Activated T-helper 1 cell treated with anti-CD3 and anti-CD28 coated beads, Interleukin-2, amount 50 U/mL, for 16 hours (primary cell): ENCODE data around the gene CIAPIN1.
A peak's percentile ranks its signal among the peaks of the same experiment; 100 is the strongest.

Experiments
- DNase-seq, 2 donors: peaks; one replicate each; pipeline ENCODE4 v3.0.0-alpha.2; 2020; ENCODE audit warnings: low read depth in 1 of 2, low spot score in 1 of 2

The CIAPIN1 gene

DNA sequence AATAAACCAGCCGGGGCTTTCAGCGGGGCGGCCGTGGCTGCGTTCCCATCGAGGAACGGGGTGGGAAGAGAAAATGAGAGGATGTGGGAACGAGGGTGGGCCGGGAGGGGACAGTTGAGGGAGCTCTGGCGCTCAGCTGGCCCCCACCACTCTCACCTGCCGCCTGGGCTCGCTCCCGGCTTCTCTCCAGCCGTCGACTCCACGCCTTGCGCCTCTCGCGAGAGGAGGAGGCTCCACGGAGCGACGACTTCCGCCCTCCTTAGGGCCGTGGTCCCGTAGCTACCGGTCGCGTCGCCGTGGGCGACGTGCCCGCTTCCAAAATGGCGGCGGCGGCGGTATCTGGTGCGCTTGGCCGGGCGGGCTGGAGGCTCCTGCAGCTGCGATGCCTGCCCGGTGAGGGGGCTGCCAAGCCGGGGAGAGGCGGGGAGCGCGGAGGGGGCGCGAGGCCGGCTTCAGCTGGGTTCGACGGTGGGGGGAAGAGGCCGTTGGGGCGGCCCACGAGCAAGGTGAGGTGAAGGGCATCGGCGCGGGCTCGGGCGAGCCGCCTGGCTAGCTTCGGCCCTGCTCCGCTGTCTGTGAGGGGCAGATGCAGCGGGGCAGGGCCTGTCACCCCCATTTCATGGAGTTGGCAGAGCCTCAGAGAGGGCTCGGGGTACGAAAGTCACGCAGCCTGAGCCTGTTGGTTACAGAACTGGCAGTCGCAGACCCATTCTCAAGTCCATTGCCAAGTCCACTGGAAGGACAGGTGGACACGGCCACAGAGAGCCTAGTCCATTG is at the start of gene CIAPIN1, which contains the start of gene COQ9:
Gene CIAPIN1, minus strand, starts transcription at position 200 of the 777 bp plus-strand sequence. CDS start 6,457 bp downstream, outside the sequence.
Gene COQ9, plus strand, starts transcription at position 294 of the 777 bp plus-strand sequence. Its CDS starts 27 bp downstream, at position 321.
- peak; percentile 85 for DNase-seq

DNA sequence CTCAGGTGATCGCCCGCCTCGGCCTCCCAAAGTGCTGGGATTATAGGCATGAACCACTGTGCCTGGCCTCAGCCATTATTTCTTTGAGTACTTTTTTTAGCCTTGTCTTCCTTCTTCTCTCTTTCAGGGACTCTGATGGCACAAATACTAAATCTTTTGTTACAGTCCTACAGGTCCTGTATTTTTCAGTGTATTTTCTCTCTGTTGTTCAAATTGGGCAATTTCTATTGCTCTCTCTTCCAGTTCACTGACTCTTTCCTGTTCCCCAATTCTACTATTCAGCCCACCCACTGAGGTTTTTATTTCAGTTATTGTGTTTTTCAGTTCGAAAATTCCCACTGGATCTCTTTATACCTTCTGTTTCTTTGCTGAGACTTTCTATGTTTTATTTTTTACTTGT is 46.6 kb upstream of the CIAPIN1 start:
- DNase-seq, result no peak

DNA sequence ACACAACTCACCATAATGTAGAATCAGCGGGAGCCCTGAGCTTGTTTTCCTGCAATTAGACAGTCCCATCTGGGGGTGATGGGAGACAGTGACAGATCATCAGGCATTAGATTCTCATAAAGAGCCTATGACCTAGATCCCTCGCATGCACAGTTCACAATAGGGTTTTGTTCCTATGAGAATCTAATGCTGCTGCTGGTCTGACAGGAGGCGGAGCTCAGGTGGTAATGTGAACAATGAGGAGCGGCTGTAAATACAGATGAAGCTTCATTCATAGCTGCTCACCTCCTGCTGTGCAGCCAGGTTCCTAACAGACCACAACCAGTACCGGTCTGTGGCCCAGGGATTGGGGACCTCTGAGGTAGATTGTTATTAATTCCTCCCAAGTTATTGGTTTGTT is 42.0 kb upstream of the CIAPIN1 start:
- no peak for DNase-seq

DNA sequence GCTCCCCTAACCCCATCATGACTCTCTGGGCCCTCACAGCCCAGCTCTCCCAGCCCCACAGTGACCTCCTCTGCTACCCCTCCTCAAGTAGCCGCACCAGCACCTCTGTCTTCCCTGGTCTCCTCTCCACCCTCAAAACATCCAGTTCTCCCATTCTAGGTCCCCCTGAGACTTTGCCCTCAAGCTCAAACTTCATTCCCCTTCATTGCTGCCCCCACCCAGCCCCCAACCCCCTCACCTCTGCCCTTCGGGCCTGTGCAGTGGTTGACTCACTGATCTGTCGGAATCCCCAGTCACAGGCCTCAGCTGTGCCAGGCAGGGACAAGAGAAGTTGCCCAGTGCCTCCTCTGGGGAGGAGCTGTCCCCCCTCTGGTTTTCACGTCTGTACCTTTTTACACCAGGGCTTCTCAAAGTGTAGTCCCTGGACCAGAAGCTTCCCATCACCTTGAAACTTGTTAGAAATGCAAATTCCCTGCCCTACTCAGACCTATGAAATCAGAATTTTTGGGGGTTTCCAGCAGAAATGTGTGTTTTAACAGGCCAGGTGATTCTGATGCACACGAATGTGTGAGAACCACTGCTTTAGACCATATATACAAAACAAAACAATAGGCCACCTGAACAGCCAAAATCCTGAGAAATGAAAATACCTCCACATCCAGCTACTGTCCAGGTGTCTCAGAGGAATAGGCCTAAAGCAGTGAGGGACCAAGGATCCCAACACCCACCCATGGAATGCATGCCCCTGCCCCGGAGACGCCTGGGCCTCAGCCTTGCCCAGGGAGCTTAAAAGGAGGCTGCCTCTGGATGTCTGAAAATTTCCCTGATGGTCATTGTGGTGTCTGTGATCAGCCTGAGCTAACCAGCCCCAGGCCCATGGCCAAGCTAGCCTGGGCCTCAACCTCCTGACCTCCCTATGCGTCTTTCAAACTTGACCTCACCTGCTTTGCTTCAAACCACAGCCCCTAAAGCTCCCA is 40.0 kb upstream of the CIAPIN1 start:
- DNase-seq, result no peak

DNA sequence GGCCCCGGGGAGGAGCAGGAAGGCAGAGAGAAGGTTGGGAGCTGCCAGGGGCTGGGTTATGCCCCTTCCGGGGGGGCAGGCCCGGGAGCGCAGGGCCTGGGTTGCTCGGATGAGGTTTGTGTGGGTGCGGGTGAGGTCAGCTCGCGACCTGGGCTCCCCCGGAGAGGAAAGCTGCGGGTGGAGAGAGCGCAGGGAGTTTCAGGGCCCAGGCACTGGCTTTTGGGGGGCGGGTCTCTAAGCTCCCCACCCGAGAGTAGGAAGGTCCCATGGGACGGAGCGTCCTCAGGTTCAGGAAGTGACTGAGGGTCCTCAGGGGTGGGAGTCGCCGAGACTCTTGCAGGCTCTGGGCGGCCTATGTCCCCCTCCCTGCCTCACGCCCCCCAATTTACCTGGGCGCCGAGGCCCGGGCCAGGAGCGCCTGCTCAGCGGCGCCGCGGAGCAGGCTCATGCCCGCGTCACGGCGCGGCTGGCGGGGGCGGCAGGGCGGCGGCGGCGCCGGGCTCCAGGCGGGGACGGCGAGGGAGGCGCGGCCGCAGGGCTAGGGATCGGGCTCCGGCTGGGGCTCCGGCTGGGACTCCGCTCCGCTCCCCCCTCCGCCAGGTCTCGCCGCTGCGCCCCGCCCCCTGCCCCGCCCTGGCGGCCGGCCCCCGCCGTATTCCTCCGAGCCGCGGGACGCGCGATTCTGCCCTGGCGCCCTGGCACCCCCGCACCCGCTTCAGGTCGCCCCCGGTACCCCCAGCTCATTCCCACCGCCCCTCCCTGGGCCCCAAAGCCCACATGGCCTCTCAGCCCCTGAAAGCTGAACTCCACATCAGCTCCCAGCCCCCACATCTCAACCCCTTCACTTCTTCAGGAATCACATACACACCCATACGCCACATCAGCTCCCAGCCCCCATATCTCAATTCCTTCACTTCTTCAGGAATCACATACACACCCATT is 39.0 kb upstream of the CIAPIN1 start, which contains the start of gene DOK4:
Gene DOK4, minus strand, starts transcription at position 578 of the 942 bp plus-strand sequence. CDS start 6,986 bp downstream, outside the sequence.
- DNase-seq, result peak; percentile 61 to 70

DNA sequence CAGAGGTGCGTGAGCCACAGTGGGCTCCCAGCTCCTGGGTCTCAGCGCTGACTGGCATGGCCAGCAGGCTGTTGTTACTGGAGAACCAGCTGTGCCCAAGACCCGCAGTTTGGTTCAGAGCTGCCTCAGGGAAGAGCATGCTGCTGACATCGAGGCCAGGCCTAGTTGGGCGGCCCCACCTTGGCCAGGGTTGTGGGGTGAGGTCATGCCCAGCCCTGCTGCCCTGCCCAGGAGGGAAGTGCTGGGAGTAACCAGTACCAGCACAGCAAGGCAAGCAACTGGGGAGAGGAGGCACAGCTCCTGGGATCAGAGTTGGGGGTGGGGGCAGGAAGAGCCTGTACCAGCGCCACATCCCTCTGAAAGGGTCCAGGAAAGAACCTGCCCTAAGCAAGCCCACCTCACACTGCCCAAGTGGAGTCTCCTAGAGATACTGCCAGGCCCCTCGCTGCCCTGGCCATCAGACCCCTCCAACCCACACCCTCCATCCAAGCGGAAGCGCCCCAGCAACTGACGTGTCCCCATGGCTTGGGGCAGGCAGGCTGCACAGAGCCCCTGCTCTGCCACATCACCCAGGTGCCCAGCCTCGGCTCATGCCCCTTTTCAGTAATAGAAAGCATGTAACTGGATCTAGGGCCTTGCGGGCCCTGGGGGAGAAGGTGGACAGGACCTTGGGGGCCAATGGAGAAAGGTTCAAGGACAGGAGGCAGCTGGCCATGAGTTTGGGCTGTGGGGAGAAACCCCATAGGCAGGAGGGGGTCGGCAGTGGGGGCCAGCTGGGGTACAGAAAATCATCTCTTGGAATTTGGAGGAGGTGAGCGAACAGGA is 38.1 kb upstream of the CIAPIN1 start:
- no peak for DNase-seq

DNA sequence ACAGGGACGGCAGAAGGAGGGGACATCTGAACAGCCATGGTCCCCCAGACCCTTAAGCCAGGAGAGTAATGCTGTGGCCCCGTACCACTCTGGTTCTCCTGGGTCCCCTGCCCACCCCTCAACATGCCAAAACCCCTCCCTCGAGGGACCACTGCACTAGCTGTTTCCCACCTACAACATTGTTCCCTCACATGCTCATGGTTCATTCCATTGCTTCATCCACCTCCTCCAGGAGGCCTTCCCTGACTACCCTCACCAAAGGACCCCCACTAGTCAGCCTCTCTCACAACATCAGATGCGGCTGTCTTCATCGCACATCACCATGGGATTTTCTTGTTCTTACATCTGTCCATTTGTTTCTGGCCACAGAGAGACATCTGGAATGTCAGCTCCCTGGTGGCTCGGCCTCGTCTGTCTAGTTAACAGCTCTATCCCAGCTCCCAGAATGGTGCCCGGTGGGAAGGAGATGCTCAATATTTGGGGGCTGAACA is 37.4 kb upstream of the CIAPIN1 start:
- DNase-seq, result no peak

DNA sequence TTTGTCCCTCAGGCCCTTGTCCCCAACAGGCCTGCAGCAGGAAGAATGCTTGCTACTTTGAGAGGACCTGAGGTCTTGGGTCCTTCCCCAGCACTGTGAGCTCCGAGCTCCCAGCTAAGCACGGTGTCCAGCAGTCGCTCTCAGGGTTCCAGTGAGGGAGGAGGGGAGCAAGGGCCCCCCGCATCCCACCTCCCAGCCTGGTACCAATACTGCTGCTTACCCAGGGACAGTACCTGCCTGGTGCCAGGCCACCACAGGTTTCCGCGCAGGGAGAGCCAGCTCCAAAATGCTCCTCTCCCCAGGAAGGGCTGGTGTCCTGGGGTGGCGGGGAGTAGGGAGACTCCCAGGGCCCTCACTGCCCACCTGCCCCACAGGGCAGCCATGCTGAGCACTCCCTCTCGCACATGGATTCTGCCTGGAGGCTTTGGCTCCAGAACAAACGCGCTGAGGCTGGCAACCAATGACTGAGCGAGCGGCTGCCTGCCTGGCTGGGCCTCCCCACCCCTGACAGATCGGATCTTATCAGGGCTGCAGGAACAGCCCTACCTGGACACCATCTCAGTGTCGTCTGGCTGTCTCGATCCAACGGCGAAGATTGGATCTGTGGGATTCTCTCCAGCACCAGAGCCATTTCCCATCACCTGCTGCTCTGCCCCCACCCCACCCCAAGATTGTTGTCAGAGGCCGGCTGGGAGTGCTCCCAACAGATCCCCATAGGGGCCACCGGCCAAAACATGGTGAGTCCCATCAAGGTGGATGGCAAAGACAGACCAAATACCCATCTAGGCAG is 36.7 kb upstream of the CIAPIN1 start:
- DNase-seq, result no peak

DNA sequence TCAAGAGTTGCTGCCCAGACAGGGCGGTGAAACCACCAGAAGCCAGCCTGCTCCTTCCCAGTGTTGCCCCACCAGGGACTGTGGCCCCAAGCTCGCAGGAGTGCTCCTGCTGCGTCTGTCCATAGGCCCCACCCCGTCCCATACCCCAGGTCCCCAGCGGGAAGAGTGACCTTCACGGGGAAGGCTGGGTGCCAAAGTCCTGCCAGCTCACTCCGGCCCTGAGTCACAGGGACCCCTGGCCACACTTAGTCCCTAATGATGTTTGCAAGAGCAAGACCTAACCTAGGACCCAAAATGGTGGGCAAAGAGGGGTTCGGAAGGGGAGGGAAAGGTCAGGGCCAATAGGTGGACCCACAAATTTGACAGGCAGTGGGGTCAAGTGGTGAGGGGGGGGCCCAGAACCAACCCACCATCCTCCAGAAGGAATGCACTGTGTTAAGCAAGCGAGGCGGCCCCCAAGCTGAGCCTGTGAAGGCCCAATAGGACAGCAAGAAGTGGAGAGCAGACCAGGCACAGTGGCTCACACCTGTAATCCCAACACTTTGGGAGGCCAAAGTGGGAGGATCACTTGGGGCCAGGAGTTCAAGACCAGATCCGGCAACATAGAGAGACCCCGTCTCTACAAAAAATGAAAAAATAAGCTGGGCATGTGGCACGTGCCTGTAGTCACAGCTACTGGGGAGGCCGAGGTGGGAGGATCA is 35.8 kb upstream of the CIAPIN1 start:
- DNase-seq, result no peak

DNA sequence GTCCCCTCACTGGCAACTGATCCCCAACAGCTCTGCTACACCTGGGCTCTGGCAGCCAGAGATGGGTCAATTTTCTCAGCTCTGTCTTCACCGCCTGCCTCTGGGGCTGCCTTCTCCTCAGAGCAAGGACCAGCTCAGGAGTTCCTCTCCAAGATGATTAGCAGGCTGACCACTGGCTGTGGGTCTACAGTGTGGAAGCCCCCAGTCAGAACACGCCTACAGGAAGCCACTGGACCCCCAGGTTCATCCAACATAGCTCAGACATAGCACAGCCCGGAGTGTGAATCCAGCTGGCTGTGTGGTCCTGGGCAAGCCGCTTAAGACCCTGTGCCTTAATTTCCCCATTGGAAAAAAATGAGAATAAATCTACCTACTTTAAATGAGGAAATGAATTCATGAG is 34.2 kb upstream of the CIAPIN1 start:
- no peak for DNase-seq

DNA sequence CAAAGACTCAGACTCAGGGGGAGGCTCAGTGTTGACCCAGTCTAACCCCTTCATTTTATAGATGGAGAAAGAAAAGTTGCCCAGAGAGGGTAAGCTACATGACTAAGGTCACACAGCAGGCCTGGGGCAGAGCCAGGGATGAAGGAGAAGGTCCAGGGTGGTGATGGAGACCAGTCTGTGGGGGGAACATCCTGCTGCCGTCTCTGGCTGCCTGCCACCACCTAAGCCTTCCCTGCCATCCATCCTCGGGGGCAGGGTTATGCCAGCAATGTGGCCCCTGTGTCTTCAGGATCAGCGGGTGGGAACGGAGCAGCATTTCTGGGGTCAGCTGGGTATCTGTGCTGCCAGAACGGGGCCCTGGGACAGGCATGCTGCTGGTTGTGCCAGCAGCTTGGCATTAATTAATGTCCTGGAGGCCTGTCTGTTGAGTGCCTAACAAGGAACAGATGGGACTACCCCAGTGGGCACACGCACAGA is 33.6 kb upstream of the CIAPIN1 start:
- no peak for DNase-seq

DNA sequence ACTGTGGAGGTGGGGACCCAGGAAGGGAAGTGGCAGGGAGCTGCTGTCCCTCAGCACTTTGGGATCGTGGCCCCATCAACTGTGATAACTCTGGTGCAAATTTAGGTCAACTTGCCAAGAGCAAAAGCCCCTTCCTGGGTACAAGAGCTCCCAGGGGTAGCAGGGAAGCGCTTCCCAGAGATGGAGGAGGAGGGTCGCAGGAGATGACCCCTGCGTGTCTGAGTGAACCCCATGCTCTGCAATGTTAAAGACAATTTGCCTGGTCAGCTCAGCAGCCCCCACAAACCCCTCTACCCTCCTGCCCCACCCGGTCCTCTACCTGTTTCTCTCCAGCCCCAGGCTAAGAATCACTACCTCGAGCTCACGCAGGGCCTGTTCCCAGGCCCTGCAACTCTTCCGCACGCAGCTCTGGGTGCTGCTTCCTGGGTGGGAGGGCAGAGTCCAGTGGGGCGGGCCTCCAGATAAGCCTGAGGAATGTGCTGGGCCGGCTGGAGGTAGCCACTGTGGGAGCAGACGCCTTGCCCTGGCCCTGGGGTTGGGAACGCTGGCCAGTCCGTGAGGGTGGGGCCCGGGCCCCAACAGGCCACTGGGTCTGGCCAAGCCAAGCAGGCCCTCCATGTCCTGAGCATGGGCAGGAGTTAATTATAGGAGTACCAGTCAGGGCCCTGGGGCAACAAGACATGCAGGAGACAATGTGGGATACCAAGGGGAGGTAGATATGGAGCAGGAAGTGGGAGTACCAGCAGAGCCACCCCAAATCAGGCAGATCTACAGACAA is 33.0 kb upstream of the CIAPIN1 start:
- no peak for DNase-seq

DNA sequence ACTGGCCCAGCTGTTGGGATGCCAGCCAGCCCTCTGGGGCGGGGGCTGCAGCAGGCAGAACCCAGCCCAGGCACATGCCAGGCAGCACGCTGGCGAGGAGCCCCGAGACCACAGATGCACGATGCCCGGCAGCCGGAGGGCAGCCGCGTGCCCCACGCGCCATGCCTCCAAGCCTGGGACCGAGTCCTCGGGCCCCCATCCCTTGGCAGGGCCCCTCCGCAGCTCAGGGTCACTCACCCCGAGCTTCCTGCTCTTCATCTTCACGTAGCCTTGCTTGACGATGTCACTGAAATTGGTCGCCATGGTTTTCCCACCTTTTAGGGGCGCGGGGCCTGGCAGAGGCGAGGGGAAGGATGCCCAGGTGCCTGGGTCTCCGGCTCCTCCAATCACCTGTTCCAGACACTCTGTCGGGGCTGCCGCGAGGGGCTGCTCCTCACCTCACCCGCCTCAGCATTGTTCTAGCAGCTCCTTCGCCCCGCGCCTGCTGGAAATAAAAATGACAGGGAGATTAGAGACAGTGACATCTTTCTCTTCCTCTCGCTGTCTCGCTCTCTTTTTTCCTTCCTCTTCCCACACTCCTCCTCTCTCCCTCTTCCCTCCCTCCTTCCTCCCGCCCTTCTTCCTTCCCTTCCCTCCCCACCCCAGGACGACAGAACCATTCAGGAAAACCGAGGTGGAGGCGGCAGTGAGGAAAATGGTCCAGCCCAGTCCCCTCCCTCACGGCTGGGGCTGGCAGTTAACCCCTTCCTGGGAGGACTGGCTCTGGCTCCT is 32.2 kb upstream of the CIAPIN1 start:
- no peak for DNase-seq

DNA sequence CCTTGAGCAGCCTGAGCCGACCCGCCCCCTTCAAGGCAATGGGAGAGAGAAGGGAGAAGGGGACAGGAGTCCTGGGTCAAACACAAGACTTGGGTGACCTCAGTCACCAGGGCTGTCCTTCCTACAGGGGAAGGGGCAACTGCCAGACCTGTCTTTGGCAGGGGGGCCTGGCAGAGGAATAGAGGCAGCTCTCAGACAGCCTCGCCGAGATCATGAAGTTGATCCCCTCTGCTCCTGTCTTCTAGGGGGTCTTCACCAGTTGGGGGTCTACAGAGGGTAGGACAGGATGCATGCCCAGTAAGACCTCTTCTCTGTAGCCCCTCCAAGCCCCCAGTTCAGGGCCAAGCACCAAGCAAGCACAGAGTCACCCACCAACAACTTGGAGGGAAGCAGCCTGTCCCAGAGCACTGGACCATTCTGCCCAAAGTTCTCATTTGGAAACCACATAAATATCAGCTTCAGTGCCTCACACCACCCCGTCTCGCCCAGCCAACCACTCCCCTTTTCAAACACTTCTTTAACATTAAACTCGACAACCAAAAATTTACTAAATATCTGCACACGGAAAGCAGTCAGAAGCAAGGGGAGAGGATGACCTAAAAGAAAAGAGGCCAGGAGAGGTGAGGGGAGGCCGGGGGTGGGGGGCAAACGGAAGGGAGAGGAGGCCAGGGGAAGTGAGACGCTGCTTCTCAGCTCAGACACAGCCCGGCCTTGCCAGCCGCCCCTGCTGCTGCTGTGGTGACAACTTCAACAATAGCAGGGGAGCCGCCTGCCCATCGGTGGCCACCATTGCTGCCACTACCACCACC is 31.4 kb upstream of the CIAPIN1 start:
- no peak for DNase-seq

DNA sequence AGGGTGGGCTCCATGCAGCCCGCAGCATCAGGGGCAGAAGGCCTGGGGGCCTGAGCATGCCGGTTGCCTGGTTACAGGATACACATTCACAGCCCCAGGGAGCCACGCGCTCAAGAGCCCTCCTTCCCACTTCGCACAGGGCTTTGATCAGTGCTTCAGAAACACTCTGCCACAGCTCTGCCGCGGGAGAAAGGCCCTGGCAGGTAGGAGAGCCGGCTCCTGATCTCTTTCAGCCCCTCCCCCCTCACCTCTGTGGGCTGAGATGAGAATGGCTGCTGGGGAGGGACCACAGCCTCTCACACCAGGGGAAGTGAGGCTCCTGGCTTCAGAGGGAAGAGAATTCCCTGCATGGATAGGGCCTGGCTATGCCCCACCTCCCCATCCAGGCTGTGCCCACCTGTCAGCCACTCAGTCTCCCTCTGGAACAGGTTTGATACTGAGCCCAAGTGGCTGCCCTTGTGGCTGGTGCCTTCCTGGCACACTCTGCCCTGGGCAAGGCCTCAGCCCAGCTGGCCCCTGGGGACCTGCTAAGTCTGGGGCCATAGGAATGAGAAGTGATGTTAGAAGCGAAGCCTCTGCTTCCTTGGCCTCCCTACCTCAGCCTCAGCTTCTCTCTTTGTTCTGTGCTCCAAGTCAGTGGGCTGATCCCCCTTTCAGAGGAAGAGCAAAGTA is 30.5 kb upstream of the CIAPIN1 start:
- DNase-seq, result no peak
